OCI-LY3 (cell line): Measurements from ENCODE around the gene CRABP1.
A peak's percentile ranks its signal among the peaks of the same experiment; 100 is the strongest.

ENCODE experiments used
- CTCF ChIP-seq: fragments of 200-600, 300-600 bp; sonication (generic); IDR thresholded peaks from 2 replicates; pipeline ENCODE4 v1.5.1; 2014; ENCODE audit warnings: antibody characterized with exemption, low read length, low read depth
- EZH2phosphoT487 ChIP-seq: fragments of 200-600 bp; shearing (Covaris generic); IDR thresholded peaks from 2 replicates; pipeline ENCODE4 v1.6.1; 2018; ENCODE audit warnings: antibody characterized with exemption, mixed run types, low read depth

- TF ChIP-seq CTCF (peak; percentile 82), EZH2phosphoT487 (no peak)
These were observed 24.4 kb upstream of the CRABP1 start for GRCh38 chr15:78315686-78316282.
